NCI-H187 treated with DMSO at 0.1 percent for 48 hours (cell line): ENCODE results near the gene CRYBB3.
"Not testable (repeated sequence)": the region's sequence is repeated elsewhere in the genome, so short reads cannot be mapped to it uniquely, and the experiment has no call there.

ENCODE experiments used
- DNase-seq: peaks from one replicate; lab custom pipeline; 2025; lab: John Stamatoyannopoulos, UW

Gene CRYBB3

GRCh38 chr22:25207553-25208157 is 8.0 kb downstream of the CRYBB3 start:
- no peak for DNase-seq

- DNase-seq, result no peak
These were observed 8.7 kb downstream of the CRYBB3 start for GRCh38 chr22:25208328-25208727.

GRCh38 chr22:25208743-25209505 is 9.3 kb downstream of the CRYBB3 start:
- no peak for DNase-seq

- no peak for DNase-seq
These were observed 11.1 kb downstream of the CRYBB3 start for GRCh38 chr22:25210793-25211192.

GRCh38 chr22:25212337-25212736 is 12.7 kb downstream of the CRYBB3 start:
- DNase-seq, result no peak

GRCh38 chr22:25213221-25213620 is 13.6 kb downstream of the CRYBB3 start:
- no peak for DNase-seq

GRCh38 chr22:25216230-25216629 is 16.6 kb downstream of the CRYBB3 start:
- DNase-seq, result no peak

- DNase-seq, result no peak
These were observed 19.6 kb downstream of the CRYBB3 start, which contains the start of gene CRYBB2 for GRCh38 chr22:25219211-25219689. Gene CRYBB2 (plus strand): TSS chr22:25219639. CDS start chr22:25221430, 1,791 bp downstream.

GRCh38 chr22:25219948-25220442 is 20.3 kb downstream of the CRYBB3 start:
- no peak for DNase-seq

- DNase-seq, result no peak
These were observed 22.1 kb downstream of the CRYBB3 start for GRCh38 chr22:25221790-25222189.

- DNase-seq, result no peak
These were observed 23.7 kb downstream of the CRYBB3 start for GRCh38 chr22:25223269-25223850.

- no peak for DNase-seq
These were observed 29.2 kb downstream of the CRYBB3 start for GRCh38 chr22:25228822-25229221.

GRCh38 chr22:25230760-25231159 is 31.1 kb downstream of the CRYBB3 start:
- DNase-seq, result not testable (repeated sequence)

- DNase-seq, result no peak
These were observed 32.6 kb downstream of the CRYBB3 start for GRCh38 chr22:25232301-25232700.

- DNase-seq, result not testable (repeated sequence)
These were observed 34.0 kb downstream of the CRYBB3 start for GRCh38 chr22:25233706-25234105.

GRCh38 chr22:25235547-25236290 is 36.1 kb downstream of the CRYBB3 start:
- DNase-seq, result no peak

GRCh38 chr22:25236417-25236816 is 36.8 kb downstream of the CRYBB3 start:
- DNase-seq, result no peak

- DNase-seq, result no peak
These were observed 37.8 kb downstream of the CRYBB3 start for GRCh38 chr22:25237503-25237902.

- not testable (repeated sequence) for DNase-seq
These were observed 38.4 kb downstream of the CRYBB3 start for GRCh38 chr22:25238058-25238457.

- not testable (repeated sequence) for DNase-seq
These were observed 55.5 kb downstream of the CRYBB3 start for GRCh38 chr22:25255169-25255568.
